Urinary bladder (tissue), 4 donors: ENCODE results near the gene KIF20B. TPM values are rescaled to one million over a fixed set of nuclear protein-coding genes. Genes with fewer than 3 reads are reported as not detected.

Source experiments
- DNase-seq: peaks from one replicate; pipeline ENCODE4 v3.0.0-alpha.2; 2015; ENCODE audit errors: extremely low spot score
- H3K27ac ChIP-seq: one replicate; pipeline ENCODE4 v1.5.1; 2013; ENCODE audit warnings: low read depth, mild to moderate bottlenecking, moderate library complexity
- H3K36me3 ChIP-seq: one replicate; pipeline ENCODE4 v1.6.1; 2013; ENCODE audit warnings: mild to moderate bottlenecking, moderate library complexity; ENCODE audit not compliant: insufficient read depth
- H3K4me1 ChIP-seq: one replicate; pipeline ENCODE4 v1.6.1; 2013; ENCODE audit warnings: mild to moderate bottlenecking, moderate library complexity; ENCODE audit not compliant: insufficient read depth
- H3K4me3 ChIP-seq: one replicate; pipeline ENCODE4 v1.5.1; 2013; ENCODE audit warnings: low read depth, low read length
- WGBS: extraction: QIAGEN DNeasy Blood & Tissue Kit; methylation state at CpG from one replicate; pipeline ENCODE4 v1.1.7; 2013; 5-methylcytosine and 5-hydroxymethylcytosine counted together
- polyA plus RNA-seq: library from polyadenylated mRNA; stranded (reverse); fragments of 200-250 nt; gene quantifications from one replicate; pipeline ENCODE4 v1.2.3, GENCODE V29; 2013
- total RNA-seq: library from RNA; depleted of rRNA; stranded (reverse); fragments of >200 nt; gene quantifications from one replicate; pipeline ENCODE4 v1.2.3, GENCODE V29; 2014
- donor health status: healthy with polysubstance abuse.
- donor health status: healthy.

The KIF20B gene
- total RNA-seq: 24.5 TPM
- polyA plus RNA-seq: 2.4 TPM

GRCh38 chr10:89701242-89702120 lies at the start of gene KIF20B:
TSS of gene KIF20B (plus strand) at chr10:89701590. CDS start at chr10:89705295, 3,705 bp downstream.
- Histone ChIP-seq H3K27ac (peak within 1 kb of the TSS; percentile 19), H3K36me3 (no peaks in the 10 kb centered on the region), H3K4me3 (peak within 1 kb of the TSS; percentile 50), H3K4me1 (no peaks in the 10 kb centered on the region)
- under 1% methylated on average over 48 of the region's 48 CpGs for WGBS
- peak; percentile 88 for DNase-seq

GRCh38 chr10:89651916-89652573 lies 49.3 kb upstream of the KIF20B start:
- no peak overlapping the region for H3K4me3 ChIP-seq
- whole genome bisulfite sequencing: 68% methylated on average over 3 of the region's 3 CpGs
- H3K27ac ChIP-seq: no peak overlapping the region
- H3K36me3 ChIP-seq: no peaks in the 10 kb centered on the region
- DNase-seq: no peak
- H3K4me1 ChIP-seq: no peaks in the 10 kb centered on the region

DNA sequence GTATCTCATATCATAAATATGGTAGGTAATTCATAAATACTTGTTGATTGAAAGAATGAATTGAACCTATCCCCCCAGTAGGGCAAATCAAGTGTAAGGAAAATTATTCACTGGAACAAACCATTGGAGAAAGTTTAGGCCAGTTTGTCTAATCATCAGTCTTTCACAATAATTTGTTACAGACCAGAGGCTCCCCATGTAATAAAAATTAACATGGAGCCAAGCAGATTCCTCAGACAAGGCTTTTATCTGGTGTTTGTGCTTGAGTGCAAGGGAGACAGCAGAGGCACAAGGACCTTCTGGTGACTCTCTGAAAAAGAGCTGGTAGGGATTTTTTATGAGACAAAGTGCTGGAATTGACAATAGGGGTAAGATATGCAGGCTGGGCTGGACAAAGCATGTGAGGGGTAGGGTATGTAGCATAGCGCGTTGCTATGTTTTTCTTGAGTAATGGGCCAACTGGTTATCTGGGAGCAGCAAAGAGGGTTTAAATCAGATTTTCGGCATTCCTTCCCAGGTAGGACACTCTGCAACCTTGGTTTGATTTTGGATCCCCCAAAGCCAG lies 48.5 kb upstream of the KIF20B start:
- no peak overlapping the region for H3K27ac ChIP-seq
- DNase-seq: no peak
- H3K4me1 ChIP-seq: no peaks in the 10 kb centered on the region
- no peaks in the 10 kb centered on the region for H3K36me3 ChIP-seq
- H3K4me3 ChIP-seq: no peak overlapping the region
- 78% methylated on average over 3 of the region's 3 CpGs for WGBS

GRCh38 chr10:89653410-89653869 lies 48.0 kb upstream of the KIF20B start:
- Histone ChIP-seq H3K27ac (no peak overlapping the region), H3K4me3 (no peak overlapping the region)
- 77% methylated on average over 6 of the region's 6 CpGs for WGBS

DNA sequence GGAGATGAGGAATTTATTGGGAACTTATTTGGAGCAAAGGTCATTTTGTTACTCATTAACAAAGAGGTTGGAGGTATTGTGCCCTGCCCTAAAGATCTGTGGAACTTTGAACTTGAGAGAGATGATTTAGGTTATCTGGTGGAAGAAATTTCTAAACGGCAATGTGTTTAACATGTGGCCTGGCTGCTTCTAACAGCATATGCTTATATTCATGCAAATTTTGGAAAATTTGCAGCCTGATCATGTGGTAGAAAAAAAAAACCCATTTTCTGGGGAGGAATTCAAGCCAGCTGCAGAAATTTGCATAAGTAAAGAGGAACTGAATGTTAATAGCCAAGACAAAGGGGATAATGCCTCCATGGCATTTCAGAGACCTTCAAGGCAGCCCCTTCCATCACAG lies 45.7 kb upstream of the KIF20B start:
- no peak overlapping the region for H3K4me3 ChIP-seq
- H3K27ac ChIP-seq: no peak overlapping the region
- 86% methylated on average over 1 of the region's 1 CpG for WGBS
- no peaks in the 10 kb centered on the region for H3K4me1 ChIP-seq
- H3K36me3 ChIP-seq: no peaks in the 10 kb centered on the region
- no peak for DNase-seq

More at GRCh38 chr10:89653410-89653869, 48.0 kb upstream of the KIF20B start:
- Histone ChIP-seq H3K4me1 (no peaks in the 10 kb centered on the region), H3K36me3 (no peaks in the 10 kb centered on the region)
- DNase-seq: no peak

DNA sequence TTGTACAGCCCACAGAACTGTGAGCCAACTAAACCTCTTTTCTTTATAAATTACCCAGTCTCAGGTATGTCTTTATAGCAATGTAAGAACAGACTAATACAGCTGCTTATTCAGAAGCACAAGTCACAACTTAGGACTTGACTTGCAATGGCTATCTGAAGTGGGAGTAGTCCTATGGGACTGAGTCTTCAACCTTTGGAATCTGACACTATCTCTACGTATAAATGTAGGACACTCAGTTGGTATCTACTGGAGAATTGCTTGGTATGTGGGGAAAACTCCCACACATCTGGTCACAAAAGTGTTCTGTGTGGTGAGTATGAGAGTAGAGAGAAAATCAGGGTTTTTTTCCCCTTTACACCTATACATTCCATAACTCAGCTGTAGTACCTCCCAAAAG lies 44.1 kb upstream of the KIF20B start:
- no peak for DNase-seq
- Histone ChIP-seq H3K4me3 (no peak overlapping the region), H3K27ac (no peak overlapping the region), H3K36me3 (no peaks in the 10 kb centered on the region), H3K4me1 (no peaks in the 10 kb centered on the region)
- 82% methylated on average over 1 of the region's 1 CpG for WGBS

DNA sequence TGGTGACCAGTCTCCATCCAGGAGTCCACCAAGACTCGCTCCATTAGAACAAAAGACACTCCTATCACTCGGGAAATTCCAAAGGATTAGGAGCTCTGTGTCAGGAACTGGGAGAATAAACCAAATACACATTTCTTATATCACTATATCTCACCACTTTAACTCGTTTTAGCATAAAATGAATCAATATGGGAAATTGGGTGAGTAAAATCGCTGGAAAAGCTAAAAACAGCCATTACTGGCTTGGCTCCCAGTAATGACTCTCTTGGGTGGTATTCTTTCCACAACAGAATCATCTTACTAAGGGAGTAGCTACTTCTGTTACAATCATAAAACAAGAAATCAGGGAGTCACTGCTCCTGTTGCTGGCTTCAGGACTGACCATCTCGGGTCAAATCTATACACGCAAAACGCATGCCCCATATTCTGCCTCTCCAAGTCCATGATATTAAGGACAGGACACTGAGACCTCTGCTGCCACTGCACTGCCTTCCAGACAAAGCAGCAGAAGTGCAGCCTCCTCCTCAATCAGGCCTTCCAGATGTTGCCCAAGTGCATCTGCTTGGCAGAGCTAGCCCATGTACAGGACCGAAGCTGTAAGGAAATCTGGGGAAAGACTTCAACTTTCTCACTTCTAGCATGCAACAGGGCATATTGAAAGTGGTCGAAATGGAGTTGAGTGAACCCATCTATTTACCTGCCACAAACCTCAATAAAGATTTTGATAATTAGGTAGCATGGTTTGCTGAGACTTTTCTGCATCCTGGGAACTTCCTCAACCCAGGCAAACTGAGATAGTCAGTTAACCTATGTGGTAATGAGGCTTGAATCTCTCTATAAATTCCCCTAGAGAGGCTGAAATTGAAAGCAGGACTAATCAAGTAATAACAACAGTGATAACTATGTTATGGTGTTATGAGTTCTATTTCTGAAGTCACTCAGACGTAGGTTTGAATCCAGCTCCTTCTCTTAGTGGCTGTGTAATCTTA lies 42.0 kb upstream of the KIF20B start:
- DNase-seq: no peak
- Histone ChIP-seq H3K4me3 (no peak overlapping the region), H3K4me1 (no peaks in the 10 kb centered on the region), H3K27ac (no peak overlapping the region), H3K36me3 (no peaks in the 10 kb centered on the region)
- 66% methylated on average over 10 of the region's 10 CpGs for WGBS

DNA sequence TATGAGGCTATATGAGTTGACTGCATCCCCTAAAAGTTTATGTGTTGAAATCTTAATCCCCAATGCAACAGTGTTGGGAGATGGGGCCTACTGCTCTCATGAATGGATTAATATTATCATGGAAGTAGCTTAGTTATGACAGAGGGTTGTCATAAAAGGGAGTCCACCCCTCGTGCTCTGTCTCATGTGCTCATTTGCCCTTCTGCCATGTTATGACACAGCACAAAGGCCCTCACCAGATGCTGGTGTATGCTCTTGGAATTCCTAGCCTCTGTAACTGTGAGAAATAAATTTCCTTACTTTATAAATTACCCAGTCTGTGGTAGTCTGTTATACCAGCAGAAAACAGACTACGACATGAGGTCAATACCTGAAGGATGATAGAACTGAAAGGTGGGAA lies 38.8 kb upstream of the KIF20B start:
- WGBS: 80% methylated on average over 2 of the region's 2 CpGs
- Histone ChIP-seq H3K4me3 (no peak overlapping the region), H3K4me1 (no peaks in the 10 kb centered on the region)

DNA sequence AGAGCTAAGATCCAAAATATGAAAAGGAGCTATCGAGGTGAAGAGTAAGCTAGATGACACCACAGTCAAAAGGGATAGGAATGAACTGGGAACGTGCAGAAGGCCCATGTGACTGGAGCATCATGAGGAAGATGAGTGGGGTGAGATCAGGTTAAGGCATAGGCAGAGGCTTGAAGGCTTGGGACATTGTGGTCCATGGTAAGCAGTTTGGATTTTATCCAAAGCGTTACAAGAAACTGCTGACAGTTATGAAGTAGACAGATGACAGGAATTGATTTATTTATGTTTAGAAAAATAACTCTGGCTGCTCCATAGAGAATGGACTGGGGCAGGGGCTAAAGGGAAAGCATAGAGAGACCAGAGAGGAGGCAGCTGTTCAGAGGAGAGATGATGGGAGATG lies 38.2 kb upstream of the KIF20B start:
- DNase-seq: no peak
- H3K4me1 ChIP-seq: no peaks in the 10 kb centered on the region
- WGBS: 62% methylated on average over 3 of the region's 3 CpGs
- no peaks in the 10 kb centered on the region for H3K36me3 ChIP-seq
- no peak overlapping the region for H3K4me3 ChIP-seq
- H3K27ac ChIP-seq: no peak overlapping the region

More for the DNA sequence above, 38.8 kb upstream of the KIF20B start:
- no peak for DNase-seq
- Histone ChIP-seq H3K27ac (no peak overlapping the region), H3K36me3 (no peaks in the 10 kb centered on the region)

DNA sequence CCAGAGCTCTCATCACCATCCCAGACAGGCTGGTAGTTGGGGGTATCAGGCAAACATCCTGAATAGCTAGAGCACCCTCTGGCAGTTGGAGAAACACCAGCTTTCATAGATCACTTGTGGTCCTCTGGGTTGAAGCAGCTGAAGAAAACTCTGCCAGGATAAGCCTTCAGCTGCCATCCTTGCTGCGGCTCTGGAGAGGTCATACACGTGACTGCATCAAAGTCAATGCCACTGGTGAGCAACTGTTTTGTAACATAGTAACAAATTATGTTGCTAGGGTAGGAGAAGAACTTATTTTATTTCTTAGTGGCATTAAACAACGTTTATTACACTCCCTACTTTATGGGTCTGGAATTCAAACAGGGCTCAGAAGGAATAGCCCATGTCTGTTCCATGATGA lies 37.2 kb upstream of the KIF20B start:
- Histone ChIP-seq H3K4me1 (no peaks in the 10 kb centered on the region), H3K36me3 (no peaks in the 10 kb centered on the region), H3K27ac (no peak overlapping the region), H3K4me3 (no peak overlapping the region)
- no peak for DNase-seq
- WGBS: 62% methylated on average over 3 of the region's 3 CpGs

DNA sequence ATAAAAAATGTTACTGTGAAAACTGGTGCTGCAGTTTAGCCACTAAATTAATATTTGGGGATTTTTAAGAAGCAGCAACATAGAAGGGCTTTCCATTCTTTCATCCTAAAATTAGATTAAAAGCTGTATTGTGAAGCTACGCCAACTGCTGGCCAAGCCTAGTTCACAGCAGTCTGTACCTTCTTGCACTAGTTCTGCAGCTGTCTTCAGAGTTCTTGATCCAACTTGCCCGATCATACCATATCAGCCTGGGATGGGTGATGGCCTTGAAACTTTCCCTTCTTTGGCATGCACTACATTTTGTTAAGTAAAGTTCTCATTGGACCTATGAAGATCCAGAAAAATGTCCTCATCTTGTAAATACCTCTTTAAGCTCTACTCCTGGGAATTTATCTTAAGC lies 36.1 kb upstream of the KIF20B start:
- Histone ChIP-seq H3K27ac (no peak overlapping the region), H3K36me3 (no peaks in the 10 kb centered on the region), H3K4me1 (no peaks in the 10 kb centered on the region), H3K4me3 (no peak overlapping the region)
- no peak for DNase-seq
- 62% methylated on average over 2 of the region's 2 CpGs for WGBS

GRCh38 chr10:89666138-89666537 lies 35.3 kb upstream of the KIF20B start:
- Histone ChIP-seq H3K27ac (no peak overlapping the region), H3K4me1 (no peaks in the 10 kb centered on the region), H3K4me3 (no peak overlapping the region), H3K36me3 (no peaks in the 10 kb centered on the region)
- DNase-seq: no peak
- 98% methylated on average over 1 of the region's 1 CpG for WGBS
